ENCODE results near the gene TUBD1.
"Not testable (repeated sequence)": the region's sequence is repeated elsewhere in the genome, so short reads cannot be mapped to it uniquely, and the experiment has no call there.

TUBD1 gene

DNA sequence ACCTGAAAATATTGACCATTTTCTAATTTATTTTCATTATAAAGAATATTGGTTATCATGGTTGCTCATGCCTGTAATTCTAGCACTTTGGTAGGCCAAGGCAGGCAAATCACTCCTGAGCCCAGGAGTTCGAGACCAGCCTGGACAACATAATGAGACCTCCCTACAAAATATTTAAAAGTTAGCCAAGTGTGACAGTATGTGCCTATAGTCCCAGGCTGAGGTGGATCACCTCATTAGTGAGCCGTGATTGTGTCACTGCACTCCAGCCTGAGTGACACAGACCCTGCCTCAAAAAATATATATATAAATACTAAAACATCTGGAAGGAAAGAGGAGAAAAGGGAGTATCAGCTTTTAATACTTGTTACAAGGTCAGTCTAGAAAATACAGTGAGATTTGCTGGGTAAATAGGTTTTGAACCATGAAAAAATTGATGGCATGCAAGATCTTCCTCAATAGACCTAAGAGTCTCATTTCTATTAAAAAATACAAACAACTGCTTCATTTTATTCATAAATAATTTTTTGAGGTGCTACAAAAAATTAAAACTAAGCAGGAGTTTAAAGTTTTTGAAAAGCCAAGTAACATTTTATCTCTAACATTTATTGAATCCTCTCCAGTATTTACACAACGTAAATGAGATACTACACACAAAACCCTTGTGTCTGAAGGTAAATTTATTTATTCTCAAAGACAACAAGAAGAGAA lies 47.7 kb downstream of the TUBD1 start:
- no peak for DNase-seq (ENCODE audit: low read depth in 2 of 2)

GRCh38 chr17:59842901-59843652 lies 49.7 kb downstream of the TUBD1 start:
- peak; percentile 66 to 69 for DNase-seq (ENCODE audit: low read depth in 2 of 2)

DNA sequence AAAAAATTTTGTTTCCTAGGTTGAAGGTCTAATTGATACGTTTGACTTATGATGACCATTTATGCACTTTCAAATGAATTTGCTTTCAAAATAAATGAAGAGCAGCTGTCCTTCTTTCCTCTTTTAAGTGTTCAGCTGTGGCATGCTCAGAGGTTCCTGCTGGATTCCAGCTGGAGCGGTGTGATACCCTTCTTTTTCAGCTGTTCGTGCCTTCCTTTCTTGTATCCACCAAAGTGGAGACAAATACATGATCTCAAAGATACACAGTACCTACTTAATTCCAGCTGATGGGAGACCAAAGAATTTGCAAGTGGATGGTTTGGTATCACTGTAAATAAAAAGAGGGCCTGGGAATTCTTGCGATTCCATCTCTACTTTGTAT lies 50.9 kb downstream of the TUBD1 start:
- DNase-seq (ENCODE audit: low read depth in 2 of 2) = not testable (repeated sequence)

GRCh38 chr17:59841091-59841881 lies 51.5 kb downstream of the TUBD1 start:
- DNase-seq (ENCODE audit: low read depth in 2 of 2) = not testable (repeated sequence)

- no peak for DNase-seq (ENCODE audit: low read depth in 2 of 2)
Observed at GRCh38 chr17:59840329-59841090, 52.2 kb downstream of the TUBD1 start.

DNA sequence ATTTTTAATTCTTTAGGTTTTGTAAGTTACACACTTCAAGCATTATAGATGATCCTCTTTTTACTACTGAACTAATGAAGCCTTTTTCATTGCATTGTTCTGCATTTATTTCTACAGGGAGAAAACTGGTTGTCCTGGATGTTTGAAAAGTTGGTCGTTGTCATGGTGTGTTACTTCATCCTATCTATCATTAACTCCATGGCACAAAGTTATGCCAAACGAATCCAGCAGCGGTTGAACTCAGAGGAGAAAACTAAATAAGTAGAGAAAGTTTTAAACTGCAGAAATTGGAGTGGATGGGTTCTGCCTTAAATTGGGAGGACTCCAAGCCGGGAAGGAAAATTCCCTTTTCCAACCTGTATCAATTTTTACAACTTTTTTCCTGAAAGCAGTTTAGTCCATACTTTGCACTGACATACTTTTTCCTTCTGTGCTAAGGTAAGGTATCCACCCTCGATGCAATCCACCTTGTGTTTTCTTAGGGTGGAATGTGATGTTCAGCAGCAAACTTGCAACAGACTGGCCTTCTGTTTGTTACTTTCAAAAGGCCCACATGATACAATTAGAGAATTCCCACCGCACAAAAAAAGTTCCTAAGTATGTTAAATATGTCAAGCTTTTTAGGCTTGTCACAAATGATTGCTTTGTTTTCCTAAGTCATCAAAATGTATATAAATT lies 53.0 kb downstream of the TUBD1 start:
- no peak for DNase-seq (ENCODE audit: low read depth in 2 of 2)

GRCh38 chr17:59838052-59838916 lies 54.5 kb downstream of the TUBD1 start:
- no peak for DNase-seq (ENCODE audit: low read depth in 2 of 2)

DNA sequence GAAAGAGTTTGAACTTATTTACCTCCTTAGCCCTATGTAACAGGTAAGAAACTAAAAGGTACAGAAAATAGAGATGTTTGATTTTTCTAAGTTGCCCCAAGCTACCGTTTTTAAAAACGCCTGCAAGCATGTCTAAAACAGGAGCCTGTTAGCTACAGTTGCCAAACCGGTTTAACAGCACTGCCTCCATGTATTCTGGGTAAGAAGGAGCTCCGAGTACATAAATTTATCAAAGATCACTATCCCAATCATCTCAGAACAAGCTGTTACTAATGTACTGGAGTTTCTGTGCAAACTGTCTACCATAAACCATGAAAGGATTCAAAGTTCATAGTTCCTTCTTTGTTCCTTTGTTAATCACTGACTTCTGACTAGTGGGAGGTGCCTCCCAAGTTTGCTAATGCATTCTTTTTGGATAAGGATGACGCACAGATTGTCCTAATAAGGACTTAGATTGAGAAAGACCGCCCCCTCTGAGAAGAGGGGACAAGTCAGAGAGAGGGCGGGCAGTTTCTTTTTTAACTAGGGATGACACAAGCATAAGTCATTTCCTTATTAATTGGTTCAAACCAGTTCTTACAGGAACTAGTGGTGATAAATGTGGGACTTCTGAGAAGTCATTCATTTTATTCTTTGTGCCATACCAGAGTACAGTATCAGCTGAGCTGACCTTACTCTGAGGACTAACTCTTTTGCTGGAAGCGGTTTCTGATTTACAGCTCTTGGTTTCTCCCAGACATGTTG lies 55.3 kb downstream of the TUBD1 start:
- DNase-seq (ENCODE audit: low read depth in 2 of 2) = peak; percentile 65 to 67

- DNase-seq (ENCODE audit: low read depth in 2 of 2) = no peak
Observed at GRCh38 chr17:59832883-59833379, 59.8 kb downstream of the TUBD1 start.

- DNase-seq (ENCODE audit: low read depth in 2 of 2) = no peak
Observed at GRCh38 chr17:59830846-59831486, 61.8 kb downstream of the TUBD1 start.

DNA sequence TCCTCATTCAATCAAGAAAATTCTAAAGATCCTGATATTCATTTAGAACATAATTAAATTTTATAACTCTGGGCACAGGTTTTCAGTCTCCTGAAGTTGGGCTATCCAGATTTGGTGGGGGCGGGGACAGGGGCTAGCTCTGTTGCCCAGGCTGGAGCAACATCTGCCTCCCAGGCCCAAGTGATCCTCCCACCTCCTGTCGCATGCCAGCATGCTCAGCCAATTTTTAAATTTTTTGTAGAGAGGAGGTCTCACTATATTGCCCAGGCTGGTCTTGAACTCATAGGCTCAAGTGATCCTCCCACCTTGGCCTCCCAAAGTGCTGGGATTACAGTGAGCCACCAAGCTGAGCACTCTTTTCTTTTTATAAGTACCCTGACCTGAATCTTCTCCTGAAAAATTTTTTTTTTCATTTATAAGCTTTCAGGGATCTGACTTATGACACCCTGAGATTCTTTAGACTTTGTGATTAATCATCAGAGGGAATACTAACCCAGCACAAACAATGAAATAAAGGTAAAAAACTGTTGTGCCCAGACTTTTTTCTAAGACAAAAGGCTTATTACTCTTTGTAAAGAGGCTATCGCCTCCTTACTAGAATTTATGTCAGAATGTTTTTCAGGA lies 62.6 kb downstream of the TUBD1 start:
- DNase-seq (ENCODE audit: low read depth in 2 of 2) = no peak

- no peak for DNase-seq (ENCODE audit: low read depth in 2 of 2)
Observed at GRCh38 chr17:59829217-59830006, 63.3 kb downstream of the TUBD1 start.

GRCh38 chr17:59828819-59829216 lies 63.9 kb downstream of the TUBD1 start:
- DNase-seq (ENCODE audit: low read depth in 2 of 2) = not testable (repeated sequence)

DNA sequence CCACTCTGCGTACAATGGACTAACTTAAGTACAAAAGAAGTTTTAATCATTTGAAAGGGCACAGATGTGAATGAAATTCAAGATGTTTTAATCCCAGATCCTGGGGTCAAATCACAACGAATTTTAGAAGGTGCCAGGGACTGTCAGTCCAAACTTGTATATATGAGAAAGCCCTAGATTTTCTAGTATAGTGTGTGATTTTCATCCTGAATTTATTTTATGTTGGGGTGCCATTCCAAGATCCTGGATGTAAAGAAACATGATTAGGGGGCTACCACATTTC lies 64.3 kb downstream of the TUBD1 start:
- DNase-seq (ENCODE audit: low read depth in 2 of 2) = no peak

GRCh38 chr17:59827721-59828477 lies 64.8 kb downstream of the TUBD1 start:
- DNase-seq (ENCODE audit: low read depth in 2 of 2) = no peak

GRCh38 chr17:59826706-59827453 lies 65.9 kb downstream of the TUBD1 start:
- no peak for DNase-seq (ENCODE audit: low read depth in 2 of 2)

All from stimulated activated CD4-positive, alpha-beta T cell treated with anti-CD3 and anti-CD28 coated beads, Interleukin-15, amount 100 ng/mL, for 48 hours (primary cell).